ENCODE measurements around the gene ASPM.

DNA sequence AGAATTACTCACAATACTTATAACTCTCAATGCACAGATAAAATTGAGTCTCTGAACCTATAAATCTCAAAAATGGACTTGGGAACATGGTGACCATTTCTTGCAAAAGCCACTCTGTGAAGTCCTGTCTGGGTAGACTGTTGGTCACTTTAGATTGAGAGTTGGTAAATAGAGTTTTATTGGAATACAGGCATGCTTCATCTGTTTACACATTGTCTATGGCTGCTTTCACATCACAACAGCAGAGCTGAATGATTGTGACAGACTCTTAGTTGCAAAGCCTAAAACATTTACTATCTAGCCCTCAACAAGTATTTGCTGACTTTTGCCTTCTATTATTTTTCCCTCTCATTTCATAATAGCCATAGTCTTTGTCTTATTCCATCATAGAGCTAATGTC, 24.1 kb upstream of the ASPM start:
- TF ChIP-seq, protein P1, sequence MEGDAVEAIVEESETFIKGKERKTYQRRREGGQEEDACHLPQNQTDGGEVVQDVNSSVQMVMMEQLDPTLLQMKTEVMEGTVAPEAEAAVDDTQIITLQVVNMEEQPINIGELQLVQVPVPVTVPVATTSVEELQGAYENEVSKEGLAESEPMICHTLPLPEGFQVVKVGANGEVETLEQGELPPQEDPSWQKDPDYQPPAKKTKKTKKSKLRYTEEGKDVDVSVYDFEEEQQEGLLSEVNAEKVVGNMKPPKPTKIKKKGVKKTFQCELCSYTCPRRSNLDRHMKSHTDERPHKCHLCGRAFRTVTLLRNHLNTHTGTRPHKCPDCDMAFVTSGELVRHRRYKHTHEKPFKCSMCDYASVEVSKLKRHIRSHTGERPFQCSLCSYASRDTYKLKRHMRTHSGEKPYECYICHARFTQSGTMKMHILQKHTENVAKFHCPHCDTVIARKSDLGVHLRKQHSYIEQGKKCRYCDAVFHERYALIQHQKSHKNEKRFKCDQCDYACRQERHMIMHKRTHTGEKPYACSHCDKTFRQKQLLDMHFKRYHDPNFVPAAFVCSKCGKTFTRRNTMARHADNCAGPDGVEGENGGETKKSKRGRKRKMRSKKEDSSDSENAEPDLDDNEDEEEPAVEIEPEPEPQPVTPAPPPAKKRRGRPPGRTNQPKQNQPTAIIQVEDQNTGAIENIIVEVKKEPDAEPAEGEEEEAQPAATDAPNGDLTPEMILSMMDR (IDR thresholded peaks at IDR 0.05): no peak
- TF ChIP-seq EZH2 (IDR thresholded peaks at IDR 0.05) (no peak), EZH2phosphoT487 (IDR thresholded peaks at IDR 0.05) (no peak)
